BJ (cell line): ENCODE data around the gene FBXO7. TPM values are rescaled to one million over a fixed set of nuclear protein-coding genes. Genes with fewer than 3 reads are reported as not detected.

ENCODE experiments used
- CTCF ChIA-PET: fragments of 350-600 bp; formaldehyde crosslinking; extraction: SDS; loops from one replicate; lab custom pipeline; 2021; ENCODE audit warnings: antibody characterized with exemption, inconsistent platforms; lab: Yijun Ruan, JAX
- POLR2A ChIA-PET: fragments of 300-600 bp; sonication (Branson Sonifier 250); formaldehyde crosslinking; extraction: SDS; loops from one replicate; lab custom pipeline; 2021; ENCODE audit warnings: antibody characterized with exemption; lab: Charles Lee
- DNase-seq: peaks from one replicate; pipeline ENCODE4 v3.0.0-alpha.2; 2011; ENCODE audit warnings: low read depth
- H3K27me3 ChIP-seq: 2 replicates; pipeline ENCODE4 v1.6.0; 2011; ENCODE audit warnings: low read length; ENCODE audit not compliant: control insufficient read depth, insufficient read depth
- H3K36me3 ChIP-seq: 2 replicates; pipeline ENCODE4 v1.5.1; 2011; ENCODE audit warnings: low read length; ENCODE audit not compliant: control insufficient read depth, insufficient read depth
- H3K4me3 ChIP-seq: 2 replicates; pipeline ENCODE4 v1.5.1; 2011; ENCODE audit warnings: low read depth, mild to moderate bottlenecking, control low read depth, low read length
- polyA plus RNA-seq: library from polyadenylated mRNA; depleted of rRNA; stranded (reverse); fragments of >200 nt; gene quantifications from 2 replicates; pipeline ENCODE4 v1.2.3, GENCODE V29; 2011
- TF ChIP-seq, protein P1 (sequence below): IDR thresholded peaks from 2 replicates; pipeline ENCODE4 v1.5.1; 2011; ENCODE audit warnings: low read depth, mild to moderate bottlenecking, control low read depth, inconsistent platforms, low read length, moderate library complexity; ENCODE audit not compliant: insufficient read depth

Gene FBXO7
- polyA plus RNA-seq, 1 experiment: 120 TPM

GRCh38 chr22:32527756-32528155 lies 53.1 kb downstream of the FBXO7 start:
- CTCF ChIA-PET: interaction anchor here (0.7 to 13.8 kb wide), 12 partner anchors 9 to 472 kb away, joined by 3 to 266 read pairs (median 6); partner anchors contain the start of gene TIMP3
- POLR2A ChIA-PET: no interaction called here
- Histone ChIP-seq H3K36me3 (no peaks in the 10 kb centered on the region), H3K27me3 (no peaks in the 10 kb centered on the region), H3K4me3 (no peak overlapping the region)
- TF ChIP-seq, protein P1, sequence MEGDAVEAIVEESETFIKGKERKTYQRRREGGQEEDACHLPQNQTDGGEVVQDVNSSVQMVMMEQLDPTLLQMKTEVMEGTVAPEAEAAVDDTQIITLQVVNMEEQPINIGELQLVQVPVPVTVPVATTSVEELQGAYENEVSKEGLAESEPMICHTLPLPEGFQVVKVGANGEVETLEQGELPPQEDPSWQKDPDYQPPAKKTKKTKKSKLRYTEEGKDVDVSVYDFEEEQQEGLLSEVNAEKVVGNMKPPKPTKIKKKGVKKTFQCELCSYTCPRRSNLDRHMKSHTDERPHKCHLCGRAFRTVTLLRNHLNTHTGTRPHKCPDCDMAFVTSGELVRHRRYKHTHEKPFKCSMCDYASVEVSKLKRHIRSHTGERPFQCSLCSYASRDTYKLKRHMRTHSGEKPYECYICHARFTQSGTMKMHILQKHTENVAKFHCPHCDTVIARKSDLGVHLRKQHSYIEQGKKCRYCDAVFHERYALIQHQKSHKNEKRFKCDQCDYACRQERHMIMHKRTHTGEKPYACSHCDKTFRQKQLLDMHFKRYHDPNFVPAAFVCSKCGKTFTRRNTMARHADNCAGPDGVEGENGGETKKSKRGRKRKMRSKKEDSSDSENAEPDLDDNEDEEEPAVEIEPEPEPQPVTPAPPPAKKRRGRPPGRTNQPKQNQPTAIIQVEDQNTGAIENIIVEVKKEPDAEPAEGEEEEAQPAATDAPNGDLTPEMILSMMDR: no peak
- DNase-seq: no peak

DNA sequence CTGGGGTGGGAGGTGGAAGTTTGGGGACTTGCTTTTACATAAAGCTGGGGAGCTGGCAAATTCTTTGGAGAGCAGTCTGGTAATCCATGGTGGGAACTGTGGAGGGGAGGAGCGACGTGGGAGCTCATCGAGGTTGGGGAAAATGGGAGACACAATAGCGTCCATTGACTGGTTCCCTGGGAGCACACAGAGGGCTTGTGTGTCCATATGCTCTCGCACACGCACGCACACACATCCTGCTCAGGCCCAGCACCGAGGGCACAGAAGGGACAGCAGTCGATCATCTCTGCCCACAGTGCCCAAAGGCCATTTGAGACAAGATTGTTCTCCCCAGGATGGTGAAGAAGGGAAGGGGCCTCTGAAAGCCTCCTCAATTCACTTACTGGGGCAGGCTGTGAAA lies 53.7 kb downstream of the FBXO7 start:
- no peak for DNase-seq
- TF ChIP-seq, protein P1: no peak
- no peak overlapping the region for H3K4me3 ChIP-seq
- H3K36me3 ChIP-seq: no peaks in the 10 kb centered on the region
- ChIA-PET CTCF (interaction anchor here (0.7 to 13.8 kb wide), 34 partner anchors 9 to 477 kb away, joined by 3 to 266 read pairs (median 5); partner anchors contain the start of gene TIMP3), POLR2A (no interaction called here)
- H3K27me3 ChIP-seq: no peaks in the 10 kb centered on the region

- no peak overlapping the region for H3K4me3 ChIP-seq
- no peaks in the 10 kb centered on the region for H3K27me3 ChIP-seq
- no peak for DNase-seq
- ChIA-PET CTCF (interaction anchor here (0.6 to 13.8 kb wide), 43 partner anchors 8 to 520 kb away, joined by 3 to 266 read pairs (median 5); partner anchors contain the start of gene TIMP3), POLR2A (interaction anchor here (1.3 kb wide), 1 partner anchor 272 kb away, joined by 3 read pairs; the partner anchor contains the start of gene TIMP3)
- no peaks in the 10 kb centered on the region for H3K36me3 ChIP-seq
- TF ChIP-seq, protein P1: peak; percentile 84
These were observed 54.7 kb downstream of the FBXO7 start for GRCh38 chr22:32528984-32529982.

GRCh38 chr22:32531228-32531627 lies 56.6 kb downstream of the FBXO7 start:
- Histone ChIP-seq H3K36me3 (no peaks in the 10 kb centered on the region), H3K4me3 (no peak overlapping the region), H3K27me3 (no peaks in the 10 kb centered on the region)
- CTCF ChIA-PET: interaction anchor here (1.0 to 13.8 kb wide), 9 partner anchors 8 to 518 kb away, joined by 3 to 266 read pairs (median 5); partner anchors contain the start of gene TIMP3
- TF ChIP-seq, protein P1: no peak
- no peak for DNase-seq
- POLR2A ChIA-PET: interaction anchor here (2.1 kb wide), 1 partner anchor 271 kb away, joined by 16 read pairs; the partner anchor contains the start of gene TIMP3
